GM19193 (cell line): ENCODE data around the gene DAAM2.

Experiments
- POLR2A ChIP-seq: IDR thresholded peaks from 4 replicates; pipeline ENCODE4 v1.6.1; 2011; ENCODE audit not compliant: insufficient read depth, insufficient read length; ENCODE audit errors: extremely low read depth

DAAM2 gene

DNA sequence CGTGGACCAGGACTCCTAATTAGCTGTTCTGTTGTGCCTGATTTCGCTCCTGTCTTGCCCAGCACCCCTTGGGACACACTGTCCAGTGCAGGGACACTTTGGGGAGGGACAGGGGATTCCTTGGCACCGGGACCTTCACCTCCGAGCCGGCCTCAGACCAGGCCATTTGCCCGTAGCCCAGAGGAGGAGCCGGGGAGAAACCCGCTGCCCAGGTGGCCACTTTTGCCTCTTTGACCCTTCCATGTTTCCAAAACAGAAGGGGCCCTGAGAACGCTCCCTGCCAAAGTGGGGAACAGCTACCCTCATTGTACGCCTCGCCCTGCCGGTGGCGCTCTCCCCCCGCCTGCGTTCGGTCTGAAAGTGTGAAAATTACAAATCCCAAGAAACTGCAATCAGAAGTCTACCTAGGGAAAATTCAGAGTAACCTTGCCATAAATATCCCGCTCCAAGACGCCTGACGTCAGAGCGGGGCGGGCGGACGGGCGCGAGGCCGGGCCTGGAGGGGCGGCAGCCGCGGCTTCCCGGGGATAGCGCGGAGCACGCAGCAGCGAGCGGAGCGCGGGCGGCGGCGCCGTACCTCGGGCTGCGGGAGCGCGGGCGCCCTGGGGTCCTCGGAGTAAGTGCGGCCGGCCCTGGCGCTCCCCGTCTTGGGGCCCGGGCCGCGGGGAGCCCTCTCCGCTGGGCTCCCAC lies at the start of gene DAAM2:
Gene DAAM2 (plus strand): TSS at position 527 of the 690 bp plus-strand sequence. CDS start 63,927 bp downstream, outside the sequence.
- TF ChIP-seq POLR2A = no peak

DNA sequence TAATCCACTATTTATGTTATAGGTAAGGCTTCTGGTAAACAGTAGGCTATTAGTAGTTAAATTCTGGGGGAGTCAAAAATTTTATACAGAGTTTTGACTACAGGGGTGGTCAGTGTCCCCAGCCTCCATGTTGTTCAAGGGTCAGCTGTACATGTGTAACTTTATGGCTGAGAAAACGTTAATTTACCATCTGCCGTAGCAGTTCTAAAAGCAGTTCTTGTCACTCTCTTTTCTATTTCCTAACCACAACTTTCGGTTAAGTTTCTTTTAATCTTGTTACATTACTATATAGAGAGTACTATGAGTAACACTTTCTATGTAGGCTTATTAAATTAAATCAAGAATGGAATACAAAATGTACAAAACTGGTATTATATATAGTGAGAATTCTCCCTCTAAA lies 45.4 kb upstream of the DAAM2 start:
- TF ChIP-seq POLR2A = no peak

GRCh38 chr6:39752835-39753724 lies 39.1 kb upstream of the DAAM2 start:
- no peak for TF ChIP-seq POLR2A

DNA sequence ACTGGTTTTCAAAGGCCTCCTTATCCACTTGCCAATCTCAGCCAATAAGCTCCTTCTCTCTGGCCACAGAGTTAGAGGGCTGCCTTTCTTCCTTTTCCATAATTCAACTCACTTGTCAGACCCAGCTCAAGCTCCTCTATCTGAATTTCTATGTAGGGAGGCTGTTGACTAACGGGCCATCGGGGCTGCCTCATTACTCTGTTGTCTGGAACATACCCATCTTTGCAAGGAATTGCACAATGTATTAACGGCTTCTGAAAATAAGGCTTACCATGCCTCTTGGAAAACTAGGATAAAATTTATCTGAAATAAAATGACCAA lies 38.5 kb upstream of the DAAM2 start:
- TF ChIP-seq POLR2A = no peak

GRCh38 chr6:39754514-39755115 lies 37.6 kb upstream of the DAAM2 start:
- TF ChIP-seq POLR2A = no peak

GRCh38 chr6:39755231-39755630 lies 36.9 kb upstream of the DAAM2 start:
- TF ChIP-seq POLR2A = no peak

GRCh38 chr6:39756582-39756981 lies 35.6 kb upstream of the DAAM2 start:
- no peak for TF ChIP-seq POLR2A

DNA sequence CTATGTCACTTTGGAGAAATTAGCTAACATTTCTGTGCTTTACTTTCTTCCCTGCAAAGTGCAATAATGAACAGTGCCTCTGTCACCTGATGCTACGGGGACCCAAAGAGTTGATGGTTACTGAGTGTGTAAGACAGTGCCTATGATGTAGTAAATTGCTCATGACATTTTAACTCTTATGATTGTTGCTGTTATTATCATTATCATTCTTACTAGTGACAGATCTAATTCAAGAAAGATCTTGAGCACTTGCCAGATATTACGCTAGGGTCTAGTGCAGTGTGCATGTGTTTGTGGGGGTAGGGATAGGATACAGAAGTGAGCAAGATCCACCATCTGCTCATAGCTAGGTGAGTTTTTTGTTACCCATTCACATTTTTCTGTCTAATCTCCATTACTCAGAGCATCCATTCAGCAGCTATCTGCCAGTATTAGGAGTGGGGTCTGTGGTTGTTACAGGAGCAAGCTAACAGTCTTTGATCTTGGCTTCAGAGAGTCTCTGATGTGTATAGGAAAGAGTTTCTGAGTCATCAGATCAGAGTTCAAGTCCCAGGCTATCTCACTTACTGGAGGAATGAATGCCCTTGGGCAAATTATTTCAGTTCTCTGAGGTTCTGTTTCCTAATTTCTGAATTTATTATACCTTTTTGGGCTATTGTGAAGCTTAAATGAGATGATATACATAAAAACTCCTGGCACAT lies 33.1 kb upstream of the DAAM2 start:
- TF ChIP-seq POLR2A = no peak

- no peak for TF ChIP-seq POLR2A
These were observed 31.8 kb upstream of the DAAM2 start for GRCh38 chr6:39760226-39760952.

GRCh38 chr6:39765508-39766065 lies 26.6 kb upstream of the DAAM2 start:
- no peak for TF ChIP-seq POLR2A

DNA sequence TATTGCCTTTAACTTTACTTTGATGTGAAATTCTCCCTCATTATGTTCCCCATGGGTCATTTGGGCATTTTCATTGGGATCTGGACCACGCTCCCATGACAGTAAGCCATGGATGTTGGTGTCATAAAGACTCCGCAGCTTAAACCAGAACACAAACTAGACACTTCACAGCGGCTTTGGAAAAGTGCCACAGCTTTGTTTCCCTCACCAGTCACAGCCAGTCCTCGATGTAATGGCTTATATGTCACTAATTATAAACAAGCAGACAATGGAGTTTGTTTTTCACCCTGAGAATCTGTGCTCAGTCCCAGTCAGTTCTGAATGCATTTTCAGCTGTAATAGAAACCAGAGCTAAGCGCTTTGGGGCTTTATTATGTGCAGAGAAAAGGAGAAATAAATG lies 23.2 kb upstream of the DAAM2 start:
- TF ChIP-seq POLR2A = no peak

DNA sequence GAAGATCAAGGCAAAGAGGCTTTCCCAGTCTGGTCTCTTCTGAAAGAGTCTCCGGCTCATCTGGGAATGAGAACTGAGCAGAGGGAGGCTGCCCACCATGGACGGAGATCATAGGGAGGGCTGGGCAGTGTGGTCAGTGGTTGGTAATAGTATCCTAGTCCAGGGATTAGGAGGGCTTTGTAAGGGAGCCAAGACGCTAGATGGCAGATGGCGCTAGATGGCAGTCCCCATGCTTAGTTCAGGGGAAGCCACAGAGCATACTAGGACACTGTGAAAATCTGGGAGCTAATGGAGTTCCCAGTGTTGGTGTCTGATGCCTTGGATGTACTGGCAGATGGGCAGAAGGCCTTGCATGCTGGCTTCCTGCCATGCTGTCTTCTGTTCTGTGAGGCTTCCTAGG lies 21.7 kb upstream of the DAAM2 start:
- no peak for TF ChIP-seq POLR2A

DNA sequence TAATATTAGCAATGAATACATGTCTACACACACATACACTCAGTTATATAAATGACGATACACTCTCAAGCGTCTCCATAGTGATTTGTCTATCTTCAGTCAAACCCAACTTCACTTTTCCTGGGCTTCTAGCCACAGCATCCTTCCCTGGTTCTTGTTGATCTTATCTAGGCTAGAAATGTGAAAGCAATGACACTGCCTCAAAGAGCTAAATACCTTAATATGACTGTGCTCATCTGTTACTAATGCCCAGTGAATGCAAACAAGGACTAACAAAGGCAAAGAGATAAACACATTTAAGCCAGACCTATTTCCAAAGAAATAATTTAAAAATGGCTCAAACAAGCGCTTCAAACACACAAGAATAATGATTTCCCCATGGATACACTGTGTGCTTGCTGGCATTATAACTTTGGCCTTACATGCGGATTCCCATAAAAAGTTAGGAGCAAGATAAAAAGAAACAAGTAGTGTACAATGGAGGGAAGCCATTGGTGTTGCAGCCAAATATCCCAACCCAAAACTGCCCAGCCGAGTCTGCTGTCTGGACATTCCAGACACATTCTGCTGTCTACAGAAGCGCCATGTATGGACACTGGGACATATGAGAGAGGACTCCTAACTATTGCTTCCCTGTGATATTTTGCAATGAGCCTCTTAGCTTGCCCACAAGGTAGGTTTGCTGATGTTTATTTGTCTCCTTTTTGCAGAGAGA lies 19.5 kb upstream of the DAAM2 start:
- no peak for TF ChIP-seq POLR2A

- no peak for TF ChIP-seq POLR2A
These were observed 18.4 kb upstream of the DAAM2 start for GRCh38 chr6:39773782-39774181.
